Motor neuron (in vitro differentiated cells): ENCODE results near the gene KIAA0825. TPM values are rescaled to one million over a fixed set of nuclear protein-coding genes. Genes with fewer than 3 reads are reported as not detected.

Experiments used
- ATAC-seq, 8 experiments: fragments of 200-7000 bp; cut with Tn5 transposase; replicated peaks in 6 of 8; 2 replicates each; pipeline ENCODE4 v1.8.0; 2021; ENCODE audit warnings: mild to moderate bottlenecking in 8 of 8, moderate library complexity in 8 of 8
- H3K27ac ChIP-seq, 2 donors: fragments of 250-450 bp; sonication (Bioruptor Pico); 2 replicates each; pipeline ENCODE4 v1.9.0; 2021; ENCODE audit warnings: antibody characterized with exemption in 2 of 2, mild to moderate bottlenecking in 2 of 2, moderate library complexity in 1 of 2
- H3K4me1 ChIP-seq, 2 donors: fragments of 250-450 bp; sonication (Bioruptor Pico); replicated peaks in 1 of 2; 2 replicates each; pipeline ENCODE4 v1.6.1; 2021; ENCODE audit warnings: antibody characterized with exemption in 2 of 2, mild to moderate bottlenecking in 2 of 2, moderate library complexity in 1 of 2
- H3K4me3 ChIP-seq, 5 donors: fragments of 250-450 bp; sonication (Bioruptor Pico); 2 replicates each; pipeline ENCODE4 v1.9.0; 2021; ENCODE audit warnings: antibody characterized with exemption in 5 of 5, mild to moderate bottlenecking in 5 of 5, moderate library complexity in 4 of 5
- WGBS, 10 experiments: fragments of 450-650 bp; shearing (Covaris generic); methylation state at CpG; one replicate each; pipeline ENCODE4 v1.0.0; 2022; 5-methylcytosine and 5-hydroxymethylcytosine counted together
- in situ Hi-C, 9 experiments: fragments of 400-800 bp; cut with MboI; loops; one replicate each; pipeline ENCODE4 v1.15.0; 2021; ENCODE audit warnings: low sequenced_read_pairs in 9 of 9, low pct_unique_long_range_greater_than_20kb in 2 of 9; ENCODE audit not compliant: unreplicated experiment in 9 of 9
- total RNA-seq, 8 experiments: library from RNA; unstranded; fragments of 300-600 nt; gene quantifications; 2 replicates each; pipeline versions ENCODE4 v1.2.3 to v1.2.4, GENCODE V29; 2022

KIAA0825 gene
- total RNA-seq, 8 experiments from 2014 or later = 2.0 to 9.3 (median 3.2) TPM

DNA sequence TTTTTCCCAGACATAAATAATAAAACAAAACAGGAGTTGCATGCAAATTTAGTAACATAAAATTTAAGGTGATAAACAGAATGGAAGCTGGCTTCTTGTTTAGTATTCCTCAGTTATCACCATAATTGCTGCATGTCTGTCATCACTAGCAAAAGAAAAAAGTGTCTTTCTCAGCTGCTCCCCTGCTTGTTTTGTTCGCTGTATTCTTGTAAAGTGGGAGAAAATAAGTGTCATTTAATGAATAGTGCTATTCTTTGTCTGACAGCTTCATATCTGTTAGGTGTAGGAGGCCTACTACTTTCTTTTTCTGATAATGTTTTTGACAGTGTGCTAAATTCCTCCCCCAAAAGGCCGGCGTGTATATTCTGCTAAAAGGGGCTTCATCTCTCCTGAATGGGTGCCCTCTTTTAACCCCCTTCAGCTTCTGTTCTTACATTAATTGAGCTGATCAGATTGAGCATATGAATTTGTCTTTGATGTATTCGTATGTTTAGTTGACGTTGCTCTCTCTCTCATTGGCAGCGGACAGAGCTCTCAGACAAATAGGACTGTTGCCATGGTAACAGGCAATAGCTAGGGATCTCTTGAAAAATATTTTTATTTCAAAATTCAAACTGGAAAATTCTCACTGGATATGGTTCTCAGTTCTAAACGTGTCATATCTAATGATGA is 303.8 kb downstream of the KIAA0825 start:
- Histone ChIP-seq H3K27ac (no peak overlapping the region), H3K4me1 (peaks cover 17 to 27% of the 10 kb centered on the region in 2 donors), H3K4me3 (no peak overlapping the region)
- in situ Hi-C loops = no loop called here
- WGBS, 10 experiments = 30 to 88% (median 64%) methylated on average over 1 to 7 of the region's 7 CpGs
- ATAC-seq = peak in 5 of 8 experiments; percentile 55 to 73 (median 68)

DNA sequence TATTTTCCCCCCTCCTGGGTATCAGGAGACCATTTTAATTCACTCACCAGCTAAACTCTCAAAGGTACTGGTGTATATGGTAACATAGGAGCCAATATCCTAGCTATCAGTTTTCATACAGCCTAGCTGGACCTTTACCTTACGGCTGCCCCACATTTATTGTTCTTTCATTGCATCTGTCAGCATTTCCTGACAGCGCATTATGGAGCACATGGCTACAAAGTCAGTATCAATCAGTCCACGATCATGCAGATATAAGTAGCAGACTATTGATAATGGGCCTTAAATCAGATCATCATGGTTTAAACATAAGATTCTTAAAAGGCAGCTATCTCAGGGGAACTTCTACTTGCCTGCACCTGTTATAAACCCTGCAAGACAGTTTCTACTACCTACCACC is 304.7 kb downstream of the KIAA0825 start:
- no peak overlapping the region for H3K27ac ChIP-seq
- WGBS, 10 experiments = 60 to 100% (median 91%) methylated on average over 1 to 3 of the region's 3 CpGs; no CpG with 5 or more reads in 2 of the 10 experiments
- in situ Hi-C loops = no loop called here

DNA sequence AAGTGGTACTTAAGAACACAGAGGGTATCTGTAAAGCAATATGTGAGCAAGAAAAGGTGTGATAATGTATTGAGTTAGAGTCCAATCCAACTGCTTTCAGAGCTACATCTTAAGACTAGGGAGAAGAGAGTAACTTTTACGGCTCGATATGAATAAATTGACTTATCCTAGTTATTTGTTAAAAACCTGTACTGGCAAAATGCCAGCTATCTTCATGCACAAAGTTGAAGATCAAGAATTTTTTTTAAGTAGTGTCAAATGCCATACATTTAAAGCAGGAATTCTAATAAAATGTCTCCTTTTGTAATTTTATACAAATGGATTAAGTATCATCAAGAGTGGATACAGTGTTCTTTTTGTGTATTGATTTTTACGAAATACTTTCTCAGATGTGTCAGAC is 305.2 kb downstream of the KIAA0825 start:
- 76 to 100% (median 100%) methylated on average over 1 to 3 of the region's 3 CpGs; no CpG with 5 or more reads in 1 of the 10 experiments for WGBS, 10 experiments
- in situ Hi-C loops = no loop called here
- H3K4me3 ChIP-seq = no peak overlapping the region
- H3K27ac ChIP-seq = no peak overlapping the region
- ATAC-seq = no peak
- H3K4me1 ChIP-seq = peaks cover 17 to 27% of the 10 kb centered on the region in 2 donors

More for the DNA sequence above, 304.7 kb downstream of the KIAA0825 start:
- H3K4me3 ChIP-seq = no peak overlapping the region
- H3K4me1 ChIP-seq = peaks cover 17 to 27% of the 10 kb centered on the region in 2 donors
- no peak for ATAC-seq

DNA sequence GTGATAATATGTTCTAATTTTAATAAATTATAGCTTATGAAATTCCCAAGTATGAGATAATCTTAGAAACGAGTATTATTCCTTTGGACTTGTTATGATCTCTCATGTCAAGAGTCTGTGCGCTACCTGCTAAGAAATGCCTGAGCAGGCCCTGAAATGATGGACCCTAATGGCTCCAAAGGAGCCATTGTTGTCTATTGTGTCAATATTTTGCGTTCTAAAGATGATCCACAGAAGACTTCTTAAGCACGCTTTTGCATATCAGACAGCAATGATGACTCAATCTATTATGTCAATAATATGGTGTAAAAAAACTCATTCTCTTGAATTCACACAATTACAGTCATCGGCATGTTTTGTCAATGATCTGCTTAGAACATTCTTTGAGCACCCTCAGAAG is 306.1 kb downstream of the KIAA0825 start:
- Histone ChIP-seq H3K4me3 (no peak overlapping the region), H3K27ac (no peak overlapping the region), H3K4me1 (peaks cover 17 to 25% of the 10 kb centered on the region in 2 donors)
- no peak for ATAC-seq
- in situ Hi-C loops = no loop called here
- WGBS, 10 experiments = 66 to 100% (median 91%) methylated on average over 3 to 5 of the region's 5 CpGs

DNA sequence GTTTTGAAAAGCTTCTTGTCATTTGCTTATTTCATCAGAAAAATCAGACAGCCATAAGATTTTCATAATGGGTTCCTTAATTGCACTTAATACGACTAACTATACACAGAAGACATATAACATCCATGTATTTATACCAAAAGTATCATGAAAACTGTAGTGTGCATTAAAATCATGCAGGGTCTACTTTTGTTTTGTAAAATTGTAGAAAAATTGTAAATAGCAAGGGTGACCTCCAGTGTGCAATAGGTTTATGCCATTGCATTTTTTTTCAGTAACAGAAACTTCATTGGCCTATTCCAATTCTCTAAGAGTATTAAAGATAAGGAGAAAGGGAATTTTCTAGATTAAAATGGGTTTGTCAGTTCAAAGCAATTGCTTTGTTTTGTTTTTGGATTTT is 307.6 kb downstream of the KIAA0825 start:
- Histone ChIP-seq H3K4me1 (peaks cover 17 to 23% of the 10 kb centered on the region in 2 donors), H3K4me3 (no peak overlapping the region), H3K27ac (no peak overlapping the region)
- WGBS, 10 experiments = 50 to 100% (median 88%) methylated on average over 1 of the region's 1 CpG; no CpG with 5 or more reads in 2 of the 10 experiments
- ATAC-seq = no peak
- in situ Hi-C loops = no loop called here

DNA sequence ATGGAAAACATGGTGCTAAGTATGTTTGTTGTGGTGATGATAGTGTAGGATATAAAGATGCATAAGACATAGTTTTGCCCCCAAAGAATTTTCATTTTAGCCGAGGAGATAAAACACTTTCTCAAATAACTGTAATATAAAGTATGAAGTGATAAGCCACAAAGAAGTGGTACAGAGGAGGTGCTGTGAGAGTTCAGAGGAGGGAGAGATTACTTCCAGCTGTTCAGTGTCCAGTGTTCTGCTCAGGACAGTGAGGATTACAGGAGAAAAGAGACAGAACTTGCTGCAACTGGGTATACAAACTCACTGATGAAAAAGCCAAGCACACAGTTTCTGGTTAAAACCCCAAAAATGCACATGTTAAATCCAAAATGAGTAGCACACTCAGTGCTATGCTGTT is 309.3 kb downstream of the KIAA0825 start:
- Histone ChIP-seq H3K4me3 (no peak overlapping the region), H3K4me1 (peaks cover 7 to 11% of the 10 kb centered on the region in 2 donors), H3K27ac (no peak overlapping the region)
- no peak for ATAC-seq
- in situ Hi-C loops = no loop called here
- WGBS, 10 experiments = 14 to 100% (median 61%) methylated on average over 1 of the region's 1 CpG; no CpG with 5 or more reads in 4 of the 10 experiments

DNA sequence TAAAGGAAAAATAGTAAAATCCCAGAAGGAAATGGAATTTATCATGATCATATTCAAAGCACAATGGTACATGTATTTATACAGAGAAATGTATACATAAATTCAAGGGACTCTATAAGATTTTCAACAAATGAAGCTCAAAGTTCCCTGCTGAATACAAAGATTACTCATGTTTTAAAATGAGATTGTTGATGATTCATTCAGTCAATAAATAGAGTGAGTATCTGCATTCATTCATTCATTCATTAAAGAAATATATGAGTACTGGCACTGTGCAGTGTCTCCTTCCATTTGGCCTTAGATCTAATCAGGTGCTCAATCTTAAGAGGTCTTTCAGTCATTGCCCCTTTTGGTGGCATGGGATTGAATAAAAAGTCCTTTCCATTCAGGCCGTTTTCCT is 310.0 kb downstream of the KIAA0825 start:
- H3K27ac ChIP-seq = no peak overlapping the region
- in situ Hi-C loops = no loop called here
- no peak overlapping the region for H3K4me3 ChIP-seq
- WGBS, 10 experiments = 0 to 67% (median 50%) methylated on average over 1 of the region's 1 CpG; no CpG with 5 or more reads in 6 of the 10 experiments
- H3K4me1 ChIP-seq = peaks cover 0 to 4% of the 10 kb centered on the region in 2 donors
- no peak for ATAC-seq

DNA sequence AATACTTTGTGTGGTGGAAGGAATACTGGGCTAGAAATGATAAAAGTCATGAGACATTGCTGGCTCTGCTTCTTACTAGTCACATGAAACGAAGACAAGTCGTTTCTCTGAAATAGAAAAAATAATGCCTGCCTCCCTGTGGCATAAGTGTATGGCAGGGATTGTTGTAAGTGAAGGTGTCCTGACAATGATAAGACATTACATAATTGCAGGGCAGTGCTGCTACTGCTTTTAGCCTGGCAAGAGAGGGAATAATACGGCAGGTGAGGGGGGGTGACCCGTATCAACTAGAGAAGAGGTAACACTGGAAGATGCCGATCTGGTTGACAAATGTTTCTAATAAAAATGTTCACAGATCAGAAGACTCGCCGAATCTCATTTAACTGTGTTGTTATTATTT is 314.3 kb downstream of the KIAA0825 start:
- in situ Hi-C loops = no loop called here
- no peak for ATAC-seq
- WGBS, 10 experiments = 53 to 100% (median 90%) methylated on average over 3 to 7 of the region's 7 CpGs; no CpG with 5 or more reads in 1 of the 10 experiments
- Histone ChIP-seq H3K27ac (no peak overlapping the region), H3K4me1 (no peaks in the 10 kb centered on the region), H3K4me3 (no peak overlapping the region)

DNA sequence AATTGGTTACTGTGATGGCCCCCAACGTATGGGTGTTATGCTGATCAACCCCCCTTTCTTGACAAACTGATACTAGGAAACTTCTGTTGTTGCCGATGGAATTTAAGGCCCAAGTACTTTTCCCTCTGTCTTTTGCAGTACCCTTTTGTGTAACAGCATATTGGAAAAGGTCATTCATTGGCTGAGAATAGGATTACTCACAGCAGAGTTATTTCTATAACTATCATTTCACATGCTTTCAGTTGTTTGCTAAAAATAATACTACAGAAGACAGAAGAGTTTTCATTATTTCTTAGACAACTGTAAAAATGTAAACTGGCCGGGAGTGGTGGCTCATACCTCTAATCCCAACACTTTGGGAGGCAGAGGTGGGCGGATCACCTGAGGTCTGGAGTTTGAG is 329.5 kb downstream of the KIAA0825 start:
- 0 to 100% (median 66%) methylated on average over 1 to 2 of the region's 4 CpGs; no CpG with 5 or more reads in 2 of the 10 experiments for WGBS, 10 experiments

DNA sequence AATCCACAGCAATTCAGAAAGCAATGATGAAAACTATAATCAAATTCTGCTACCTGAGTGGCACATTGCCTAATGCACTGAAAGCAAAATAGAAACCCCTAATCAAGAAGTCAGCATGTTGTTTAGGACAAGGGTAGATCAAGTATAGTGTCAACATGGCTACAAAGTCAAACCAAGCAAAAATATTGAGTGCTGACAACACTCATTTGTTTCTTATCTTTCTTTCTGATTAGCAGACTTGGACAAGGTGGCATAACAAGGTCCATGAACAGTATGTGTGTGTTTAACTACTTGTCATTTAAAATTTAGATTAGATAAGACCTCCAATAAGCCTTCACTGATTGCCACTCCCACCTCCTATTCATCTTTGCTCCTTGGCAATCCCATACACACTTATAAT is 332.4 kb downstream of the KIAA0825 start:
- Histone ChIP-seq H3K4me1 (no peaks in the 10 kb centered on the region), H3K27ac (no peak overlapping the region), H3K4me3 (no peak overlapping the region)
- in situ Hi-C loops = no loop called here
- no peak for ATAC-seq

More for the DNA sequence above, 329.5 kb downstream of the KIAA0825 start:
- no peak for ATAC-seq
- Histone ChIP-seq H3K4me3 (no peak overlapping the region), H3K4me1 (no peaks in the 10 kb centered on the region), H3K27ac (no peak overlapping the region)
- in situ Hi-C loops = no loop called here

DNA sequence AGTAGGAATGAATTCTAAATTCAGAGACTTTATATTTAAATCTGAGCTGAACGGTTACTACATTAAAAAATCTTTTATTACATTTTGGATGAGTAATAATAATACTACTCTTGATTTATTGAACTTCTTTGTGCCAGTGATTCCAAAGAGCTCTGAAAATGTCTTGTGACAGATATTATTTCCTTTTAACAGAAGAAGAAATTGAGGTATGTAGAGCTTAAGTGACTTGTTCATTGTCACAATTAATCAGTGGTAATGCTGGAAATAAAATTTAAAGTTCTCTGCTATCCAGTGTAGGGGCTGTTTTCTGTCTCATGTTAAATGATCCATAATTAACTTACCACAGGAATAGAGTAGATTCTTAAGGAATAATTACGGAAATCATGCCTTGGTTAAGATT is 335.3 kb downstream of the KIAA0825 start:
- H3K27ac ChIP-seq = no peak overlapping the region
- no peak overlapping the region for H3K4me3 ChIP-seq
- WGBS, 10 experiments = 8 to 95% (median 77%) methylated on average over 1 to 2 of the region's 2 CpGs
- no peaks in the 10 kb centered on the region for H3K4me1 ChIP-seq
- in situ Hi-C loops = no loop called here
- no peak for ATAC-seq

DNA sequence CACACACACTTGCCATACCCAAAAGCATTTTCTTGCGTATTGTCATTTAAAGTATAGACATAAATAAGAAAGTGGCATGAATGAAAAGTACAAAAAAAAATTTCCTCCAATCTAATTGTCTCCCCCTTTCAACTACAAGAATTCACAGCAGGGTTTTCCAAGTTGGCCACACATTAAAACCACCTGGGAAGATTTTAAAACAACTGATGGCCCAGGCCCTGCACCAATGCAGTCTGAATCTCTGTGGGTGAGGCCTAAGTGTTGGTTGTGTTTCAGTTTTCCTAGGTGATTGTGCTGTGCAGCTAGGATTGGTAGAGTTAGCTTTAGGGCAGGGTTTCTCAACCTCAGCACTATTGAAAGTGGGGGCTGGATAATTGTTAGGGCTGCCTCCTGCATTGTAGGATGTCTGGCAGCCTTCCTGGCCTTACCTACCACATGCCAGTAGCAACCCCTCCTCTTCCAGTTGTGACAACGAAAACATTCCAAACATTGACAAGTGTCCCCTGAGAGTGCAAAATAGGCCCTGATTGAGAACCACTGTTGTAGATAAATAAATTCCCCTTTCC is 337.1 kb downstream of the KIAA0825 start:
- 25 to 100% (median 66%) methylated on average over 1 to 2 of the region's 2 CpGs; no CpG with 5 or more reads in 2 of the 10 experiments for WGBS, 10 experiments
- ATAC-seq = no peak
- Histone ChIP-seq H3K4me3 (no peak overlapping the region), H3K4me1 (no peaks in the 10 kb centered on the region), H3K27ac (no peak overlapping the region)
- in situ Hi-C loops = no loop called here

DNA sequence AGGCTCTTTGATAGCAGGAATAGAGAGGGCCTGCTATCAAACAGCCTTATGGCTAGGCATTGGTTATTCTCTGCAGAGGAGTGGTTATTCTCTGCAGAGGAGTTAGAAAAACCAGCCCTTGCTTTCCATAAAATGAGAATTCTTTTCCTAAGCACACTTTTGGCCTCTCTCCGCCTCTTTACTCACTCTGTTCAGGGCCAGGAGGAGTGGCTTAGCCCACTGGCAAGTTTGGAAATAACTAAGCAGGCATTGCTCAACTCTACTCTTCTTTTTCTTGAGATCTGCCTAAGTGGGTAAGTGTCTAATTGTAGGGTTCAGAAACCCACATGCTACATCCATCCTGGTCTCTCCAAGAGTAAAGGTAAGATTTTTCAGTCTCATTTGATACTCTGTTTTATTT is 341.7 kb downstream of the KIAA0825 start:
- 0 to 100% (median 100%) methylated on average over 1 of the region's 1 CpG; no CpG with 5 or more reads in 3 of the 10 experiments for WGBS, 10 experiments

DNA sequence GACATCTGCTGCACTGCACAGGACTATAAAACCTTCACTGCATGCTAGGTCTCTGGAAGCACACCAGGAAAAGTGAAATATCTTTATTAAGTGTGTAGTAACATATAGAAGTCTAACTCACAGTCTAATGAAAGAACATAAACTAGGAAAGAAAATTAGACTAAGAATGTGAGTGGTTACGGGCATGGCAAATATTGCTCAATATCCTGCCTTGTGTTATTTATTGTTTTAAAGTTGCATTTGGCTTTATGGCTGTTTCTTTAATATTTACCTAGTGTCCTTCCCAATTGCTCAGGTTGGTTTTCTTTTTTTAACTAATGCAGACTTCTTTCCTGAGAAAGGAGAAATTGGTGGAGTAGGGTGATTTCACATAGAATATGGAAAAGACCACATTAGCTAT is 342.4 kb downstream of the KIAA0825 start:
- no peak for ATAC-seq
- 80 to 100% (median 88%) methylated on average over 1 of the region's 1 CpG; no CpG with 5 or more reads in 3 of the 10 experiments for WGBS, 10 experiments

More for the DNA sequence above, 341.7 kb downstream of the KIAA0825 start:
- in situ Hi-C loops = no loop called here
- no peak overlapping the region for H3K4me3 ChIP-seq
- no peak overlapping the region for H3K27ac ChIP-seq
- H3K4me1 ChIP-seq = no peaks in the 10 kb centered on the region
- no peak for ATAC-seq

More for the DNA sequence above, 342.4 kb downstream of the KIAA0825 start:
- no peaks in the 10 kb centered on the region for H3K4me1 ChIP-seq
- H3K27ac ChIP-seq = no peak overlapping the region
- H3K4me3 ChIP-seq = no peak overlapping the region
- in situ Hi-C loops = no loop called here
